ENCODE results near the gene KY.

DNA sequence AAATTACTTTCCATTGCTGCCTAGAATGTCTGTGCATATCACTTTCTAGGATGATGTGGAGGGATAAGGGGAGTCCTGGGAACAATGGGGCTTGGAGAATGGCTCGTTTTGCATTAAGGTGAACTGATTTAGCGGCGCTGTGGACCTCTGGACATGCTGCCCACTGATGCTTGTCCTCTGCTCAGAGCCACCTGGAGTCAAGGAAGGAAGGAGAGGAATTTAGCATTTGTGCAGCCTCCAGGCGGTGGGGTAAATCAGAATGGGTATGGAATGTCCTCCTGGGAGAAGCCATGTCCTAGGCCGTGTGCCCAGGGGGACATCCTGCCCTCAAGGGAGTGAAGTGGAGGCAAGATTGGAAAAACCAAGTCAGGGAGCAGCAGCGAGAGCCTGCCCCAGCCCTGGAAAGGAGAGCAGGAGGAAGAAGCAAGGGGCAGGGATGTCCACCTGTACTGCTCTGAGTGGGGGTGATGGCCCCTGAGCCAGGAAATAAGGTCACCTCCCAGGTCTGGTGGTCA is 37.8 kb downstream of the KY start:
- TF ChIP-seq, protein P1, sequence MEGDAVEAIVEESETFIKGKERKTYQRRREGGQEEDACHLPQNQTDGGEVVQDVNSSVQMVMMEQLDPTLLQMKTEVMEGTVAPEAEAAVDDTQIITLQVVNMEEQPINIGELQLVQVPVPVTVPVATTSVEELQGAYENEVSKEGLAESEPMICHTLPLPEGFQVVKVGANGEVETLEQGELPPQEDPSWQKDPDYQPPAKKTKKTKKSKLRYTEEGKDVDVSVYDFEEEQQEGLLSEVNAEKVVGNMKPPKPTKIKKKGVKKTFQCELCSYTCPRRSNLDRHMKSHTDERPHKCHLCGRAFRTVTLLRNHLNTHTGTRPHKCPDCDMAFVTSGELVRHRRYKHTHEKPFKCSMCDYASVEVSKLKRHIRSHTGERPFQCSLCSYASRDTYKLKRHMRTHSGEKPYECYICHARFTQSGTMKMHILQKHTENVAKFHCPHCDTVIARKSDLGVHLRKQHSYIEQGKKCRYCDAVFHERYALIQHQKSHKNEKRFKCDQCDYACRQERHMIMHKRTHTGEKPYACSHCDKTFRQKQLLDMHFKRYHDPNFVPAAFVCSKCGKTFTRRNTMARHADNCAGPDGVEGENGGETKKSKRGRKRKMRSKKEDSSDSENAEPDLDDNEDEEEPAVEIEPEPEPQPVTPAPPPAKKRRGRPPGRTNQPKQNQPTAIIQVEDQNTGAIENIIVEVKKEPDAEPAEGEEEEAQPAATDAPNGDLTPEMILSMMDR (IDR thresholded peaks at IDR 0.05; ENCODE audit: poor library complexity, severe bottlenecking), result no peak
- no peak for TF ChIP-seq POLR2AphosphoS5 (IDR thresholded peaks at IDR 0.05)
- no peak for TF ChIP-seq EZH2 (IDR thresholded peaks at IDR 0.05; ENCODE audit: borderline replicate concordance, insufficient read depth, low read length, poor library complexity, severe bottlenecking)
- TF ChIP-seq RAD21 (conservative IDR thresholded peaks at IDR 0.05), result no peak
- TF ChIP-seq, protein P2, sequence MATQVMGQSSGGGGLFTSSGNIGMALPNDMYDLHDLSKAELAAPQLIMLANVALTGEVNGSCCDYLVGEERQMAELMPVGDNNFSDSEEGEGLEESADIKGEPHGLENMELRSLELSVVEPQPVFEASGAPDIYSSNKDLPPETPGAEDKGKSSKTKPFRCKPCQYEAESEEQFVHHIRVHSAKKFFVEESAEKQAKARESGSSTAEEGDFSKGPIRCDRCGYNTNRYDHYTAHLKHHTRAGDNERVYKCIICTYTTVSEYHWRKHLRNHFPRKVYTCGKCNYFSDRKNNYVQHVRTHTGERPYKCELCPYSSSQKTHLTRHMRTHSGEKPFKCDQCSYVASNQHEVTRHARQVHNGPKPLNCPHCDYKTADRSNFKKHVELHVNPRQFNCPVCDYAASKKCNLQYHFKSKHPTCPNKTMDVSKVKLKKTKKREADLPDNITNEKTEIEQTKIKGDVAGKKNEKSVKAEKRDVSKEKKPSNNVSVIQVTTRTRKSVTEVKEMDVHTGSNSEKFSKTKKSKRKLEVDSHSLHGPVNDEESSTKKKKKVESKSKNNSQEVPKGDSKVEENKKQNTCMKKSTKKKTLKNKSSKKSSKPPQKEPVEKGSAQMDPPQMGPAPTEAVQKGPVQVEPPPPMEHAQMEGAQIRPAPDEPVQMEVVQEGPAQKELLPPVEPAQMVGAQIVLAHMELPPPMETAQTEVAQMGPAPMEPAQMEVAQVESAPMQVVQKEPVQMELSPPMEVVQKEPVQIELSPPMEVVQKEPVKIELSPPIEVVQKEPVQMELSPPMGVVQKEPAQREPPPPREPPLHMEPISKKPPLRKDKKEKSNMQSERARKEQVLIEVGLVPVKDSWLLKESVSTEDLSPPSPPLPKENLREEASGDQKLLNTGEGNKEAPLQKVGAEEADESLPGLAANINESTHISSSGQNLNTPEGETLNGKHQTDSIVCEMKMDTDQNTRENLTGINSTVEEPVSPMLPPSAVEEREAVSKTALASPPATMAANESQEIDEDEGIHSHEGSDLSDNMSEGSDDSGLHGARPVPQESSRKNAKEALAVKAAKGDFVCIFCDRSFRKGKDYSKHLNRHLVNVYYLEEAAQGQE (IDR thresholded peaks at IDR 0.05; ENCODE audit: borderline replicate concordance), result no peak
- no peak for TF ChIP-seq EP300 (conservative IDR thresholded peaks at IDR 0.05; ENCODE audit: poor library complexity, severe bottlenecking)
- no peak for TF ChIP-seq SMC3 (conservative IDR thresholded peaks at IDR 0.05; ENCODE audit: poor library complexity)
- TF ChIP-seq MXI1 (conservative IDR thresholded peaks at IDR 0.05; ENCODE audit: poor library complexity, severe bottlenecking), result no peak
